SU-DHL-6 (cell line): Measurements from ENCODE around the gene STOML1.

Experiments used
- EZH2phosphoT487 ChIP-seq: fragments of 200-600 bp; sonication (generic), shearing (Covaris generic); conservative IDR thresholded peaks from 2 replicates; pipeline ENCODE4 v1.6.1; 2018; ENCODE audit warnings: mild to moderate bottlenecking, antibody characterized with exemption, low read length, moderate library complexity, mixed read lengths
- TF ChIP-seq, protein P1 (sequence below): fragments of 200-600 bp; sonication (generic); IDR thresholded peaks from one replicate; pipeline ENCODE4 v1.5.1; 2017; ENCODE audit warnings: antibody characterized with exemption, mild to moderate bottlenecking, low read length, moderate library complexity; ENCODE audit not compliant: insufficient read depth, poor library complexity, severe bottlenecking

- TF ChIP-seq, protein P1, sequence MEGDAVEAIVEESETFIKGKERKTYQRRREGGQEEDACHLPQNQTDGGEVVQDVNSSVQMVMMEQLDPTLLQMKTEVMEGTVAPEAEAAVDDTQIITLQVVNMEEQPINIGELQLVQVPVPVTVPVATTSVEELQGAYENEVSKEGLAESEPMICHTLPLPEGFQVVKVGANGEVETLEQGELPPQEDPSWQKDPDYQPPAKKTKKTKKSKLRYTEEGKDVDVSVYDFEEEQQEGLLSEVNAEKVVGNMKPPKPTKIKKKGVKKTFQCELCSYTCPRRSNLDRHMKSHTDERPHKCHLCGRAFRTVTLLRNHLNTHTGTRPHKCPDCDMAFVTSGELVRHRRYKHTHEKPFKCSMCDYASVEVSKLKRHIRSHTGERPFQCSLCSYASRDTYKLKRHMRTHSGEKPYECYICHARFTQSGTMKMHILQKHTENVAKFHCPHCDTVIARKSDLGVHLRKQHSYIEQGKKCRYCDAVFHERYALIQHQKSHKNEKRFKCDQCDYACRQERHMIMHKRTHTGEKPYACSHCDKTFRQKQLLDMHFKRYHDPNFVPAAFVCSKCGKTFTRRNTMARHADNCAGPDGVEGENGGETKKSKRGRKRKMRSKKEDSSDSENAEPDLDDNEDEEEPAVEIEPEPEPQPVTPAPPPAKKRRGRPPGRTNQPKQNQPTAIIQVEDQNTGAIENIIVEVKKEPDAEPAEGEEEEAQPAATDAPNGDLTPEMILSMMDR = no peak
- TF ChIP-seq EZH2phosphoT487 = no peak
Observed at GRCh38 chr15:73978896-73979295, 13.2 kb downstream of the STOML1 start.
